WTC11 (cell line): ENCODE measurements around the gene SFMBT1.

ENCODE experiments used
- ELF4 ChIP-seq: sonication (generic); formaldehyde crosslinking; IDR thresholded peaks from 2 replicates; pipeline ENCODE4 v1.8.1; 2022; ENCODE audit warnings: low read depth, mild to moderate bottlenecking, moderate library complexity, missing genetic modification reagents
- FOXJ3 ChIP-seq: sonication (generic); formaldehyde crosslinking; IDR thresholded peaks from 2 replicates; pipeline ENCODE4 v1.9.0; 2021; ENCODE audit warnings: missing genetic modification reagents, mild to moderate bottlenecking, borderline replicate concordance
- GRHL2 ChIP-seq: fragments of 250-450 bp; sonication (Bioruptor Pico); IDR thresholded peaks from 2 replicates; pipeline ENCODE4 v1.8.0; 2022; ENCODE audit warnings: mild to moderate bottlenecking, moderate library complexity; ENCODE audit not compliant: insufficient replicate concordance, severe bottlenecking
- HMGA2 ChIP-seq: fragments of 250-450 bp; sonication (Bioruptor Pico); IDR thresholded peaks from 2 replicates; pipeline ENCODE4 v1.4.0; 2021; ENCODE audit warnings: mild to moderate bottlenecking, moderate library complexity
- SMAD3 ChIP-seq: sonication (generic); formaldehyde crosslinking; IDR thresholded peaks from 2 replicates; pipeline ENCODE4 v1.8.0; 2022; ENCODE audit warnings: missing genetic modification reagents, mild to moderate bottlenecking, borderline replicate concordance
- SP1 ChIP-seq: sonication (generic); formaldehyde crosslinking; conservative IDR thresholded peaks from 2 replicates; pipeline ENCODE4 v1.8.1; 2022; ENCODE audit warnings: missing genetic modification reagents
- TEAD4 ChIP-seq: sonication (generic); formaldehyde crosslinking; IDR thresholded peaks from 2 replicates; pipeline ENCODE4 v1.8.0; 2022; ENCODE audit warnings: mild to moderate bottlenecking, missing genetic modification reagents
- TF ChIP-seq, protein P1 (sequence below): fragments of 200-600 bp; IDR thresholded peaks from 2 replicates; pipeline ENCODE4 v1.8.0; 2022; ENCODE audit warnings: antibody characterized with exemption
- TF ChIP-seq, protein P2 (sequence below): fragments of 250-450 bp; sonication (Bioruptor Pico); IDR thresholded peaks from 2 replicates; pipeline ENCODE4 v2.1.2; 2022; ENCODE audit warnings: mild to moderate bottlenecking, moderate library complexity
- TF ChIP-seq, protein P3 (sequence below): sonication (generic); formaldehyde crosslinking; conservative IDR thresholded peaks from 2 replicates; pipeline ENCODE4 v1.8.1; 2022; ENCODE audit warnings: mild to moderate bottlenecking, missing genetic modification reagents
- TF ChIP-seq, protein P4 (sequence below): sonication (generic); formaldehyde crosslinking; IDR thresholded peaks from 2 replicates; pipeline ENCODE4 v1.8.0; 2022; ENCODE audit warnings: mild to moderate bottlenecking, missing genetic modification reagents
- TF ChIP-seq, protein P5 (sequence below): sonication (generic); formaldehyde crosslinking; IDR thresholded peaks from 2 replicates; pipeline ENCODE4 v1.8.1; 2022; ENCODE audit warnings: low read depth, mild to moderate bottlenecking, moderate library complexity, missing genetic modification reagents, borderline replicate concordance

DNA sequence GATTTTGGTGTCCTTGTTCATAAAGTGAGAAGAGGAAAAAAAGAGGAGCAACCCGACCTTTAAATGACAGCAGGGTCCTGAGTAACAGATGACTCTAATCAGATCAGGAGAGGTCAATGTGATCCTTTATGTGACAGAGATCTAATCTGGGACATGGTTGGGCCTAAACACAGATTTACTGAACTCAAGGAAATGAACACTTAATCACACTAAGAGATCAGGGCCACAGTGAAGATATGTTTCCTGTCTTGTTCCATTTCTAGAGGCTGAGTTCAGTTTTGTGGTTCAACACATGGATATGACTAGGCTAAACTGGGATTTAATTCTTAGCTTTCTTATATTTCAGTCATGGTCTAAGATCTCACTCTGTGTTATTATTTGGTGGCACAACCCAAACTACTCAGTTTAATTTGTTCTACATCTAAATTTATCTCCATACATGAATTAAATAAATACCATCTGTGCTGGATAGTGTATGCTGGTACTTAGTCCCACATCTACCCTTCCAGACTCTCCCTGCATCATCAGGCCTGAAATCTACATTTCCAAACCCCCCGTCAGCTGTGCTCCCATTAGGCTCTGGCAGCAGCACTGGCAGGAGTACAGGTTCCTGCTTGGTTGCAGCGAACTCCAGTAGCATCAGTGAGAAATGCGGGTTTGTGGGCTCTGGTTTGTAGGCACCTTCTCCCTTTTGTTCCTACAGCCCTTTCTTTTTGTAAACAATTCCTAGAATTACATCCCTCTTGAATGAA lies 22.6 kb downstream of the SFMBT1 start:
- TF ChIP-seq ELF4, result no peak
- TF ChIP-seq, protein P1, sequence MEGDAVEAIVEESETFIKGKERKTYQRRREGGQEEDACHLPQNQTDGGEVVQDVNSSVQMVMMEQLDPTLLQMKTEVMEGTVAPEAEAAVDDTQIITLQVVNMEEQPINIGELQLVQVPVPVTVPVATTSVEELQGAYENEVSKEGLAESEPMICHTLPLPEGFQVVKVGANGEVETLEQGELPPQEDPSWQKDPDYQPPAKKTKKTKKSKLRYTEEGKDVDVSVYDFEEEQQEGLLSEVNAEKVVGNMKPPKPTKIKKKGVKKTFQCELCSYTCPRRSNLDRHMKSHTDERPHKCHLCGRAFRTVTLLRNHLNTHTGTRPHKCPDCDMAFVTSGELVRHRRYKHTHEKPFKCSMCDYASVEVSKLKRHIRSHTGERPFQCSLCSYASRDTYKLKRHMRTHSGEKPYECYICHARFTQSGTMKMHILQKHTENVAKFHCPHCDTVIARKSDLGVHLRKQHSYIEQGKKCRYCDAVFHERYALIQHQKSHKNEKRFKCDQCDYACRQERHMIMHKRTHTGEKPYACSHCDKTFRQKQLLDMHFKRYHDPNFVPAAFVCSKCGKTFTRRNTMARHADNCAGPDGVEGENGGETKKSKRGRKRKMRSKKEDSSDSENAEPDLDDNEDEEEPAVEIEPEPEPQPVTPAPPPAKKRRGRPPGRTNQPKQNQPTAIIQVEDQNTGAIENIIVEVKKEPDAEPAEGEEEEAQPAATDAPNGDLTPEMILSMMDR, result no peak
- TF ChIP-seq, protein P2, sequence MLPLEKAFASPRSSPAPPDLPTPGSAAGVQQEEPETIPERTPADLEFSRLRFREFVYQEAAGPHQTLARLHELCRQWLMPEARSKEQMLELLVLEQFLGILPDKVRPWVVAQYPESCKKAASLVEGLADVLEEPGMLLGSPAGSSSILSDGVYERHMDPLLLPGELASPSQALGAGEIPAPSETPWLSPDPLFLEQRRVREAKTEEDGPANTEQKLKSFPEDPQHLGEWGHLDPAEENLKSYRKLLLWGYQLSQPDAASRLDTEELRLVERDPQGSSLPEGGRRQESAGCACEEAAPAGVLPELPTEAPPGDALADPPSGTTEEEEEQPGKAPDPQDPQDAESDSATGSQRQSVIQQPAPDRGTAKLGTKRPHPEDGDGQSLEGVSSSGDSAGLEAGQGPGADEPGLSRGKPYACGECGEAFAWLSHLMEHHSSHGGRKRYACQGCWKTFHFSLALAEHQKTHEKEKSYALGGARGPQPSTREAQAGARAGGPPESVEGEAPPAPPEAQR, result no peak
- TF ChIP-seq, protein P3, sequence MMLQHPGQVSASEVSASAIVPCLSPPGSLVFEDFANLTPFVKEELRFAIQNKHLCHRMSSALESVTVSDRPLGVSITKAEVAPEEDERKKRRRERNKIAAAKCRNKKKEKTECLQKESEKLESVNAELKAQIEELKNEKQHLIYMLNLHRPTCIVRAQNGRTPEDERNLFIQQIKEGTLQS (CRISPR knock-in tag), result no peak
- TF ChIP-seq HMGA2 (CRISPR knock-in tag), result no peak
- TF ChIP-seq, protein P4, sequence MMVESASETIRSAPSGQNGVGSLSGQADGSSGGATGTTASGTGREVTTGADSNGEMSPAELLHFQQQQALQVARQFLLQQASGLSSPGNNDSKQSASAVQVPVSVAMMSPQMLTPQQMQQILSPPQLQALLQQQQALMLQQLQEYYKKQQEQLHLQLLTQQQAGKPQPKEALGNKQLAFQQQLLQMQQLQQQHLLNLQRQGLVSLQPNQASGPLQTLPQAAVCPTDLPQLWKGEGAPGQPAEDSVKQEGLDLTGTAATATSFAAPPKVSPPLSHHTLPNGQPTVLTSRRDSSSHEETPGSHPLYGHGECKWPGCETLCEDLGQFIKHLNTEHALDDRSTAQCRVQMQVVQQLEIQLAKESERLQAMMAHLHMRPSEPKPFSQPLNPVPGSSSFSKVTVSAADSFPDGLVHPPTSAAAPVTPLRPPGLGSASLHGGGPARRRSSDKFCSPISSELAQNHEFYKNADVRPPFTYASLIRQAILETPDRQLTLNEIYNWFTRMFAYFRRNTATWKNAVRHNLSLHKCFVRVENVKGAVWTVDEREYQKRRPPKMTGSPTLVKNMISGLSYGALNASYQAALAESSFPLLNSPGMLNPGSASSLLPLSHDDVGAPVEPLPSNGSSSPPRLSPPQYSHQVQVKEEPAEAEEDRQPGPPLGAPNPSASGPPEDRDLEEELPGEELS (CRISPR knock-in tag), result no peak
- TF ChIP-seq SMAD3, result no peak
- TF ChIP-seq, protein P5, sequence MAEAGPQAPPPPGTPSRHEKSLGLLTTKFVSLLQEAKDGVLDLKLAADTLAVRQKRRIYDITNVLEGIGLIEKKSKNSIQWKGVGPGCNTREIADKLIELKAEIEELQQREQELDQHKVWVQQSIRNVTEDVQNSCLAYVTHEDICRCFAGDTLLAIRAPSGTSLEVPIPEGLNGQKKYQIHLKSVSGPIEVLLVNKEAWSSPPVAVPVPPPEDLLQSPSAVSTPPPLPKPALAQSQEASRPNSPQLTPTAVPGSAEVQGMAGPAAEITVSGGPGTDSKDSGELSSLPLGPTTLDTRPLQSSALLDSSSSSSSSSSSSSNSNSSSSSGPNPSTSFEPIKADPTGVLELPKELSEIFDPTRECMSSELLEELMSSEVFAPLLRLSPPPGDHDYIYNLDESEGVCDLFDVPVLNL (CRISPR knock-in tag), result no peak
- no peak for TF ChIP-seq TEAD4 (CRISPR knock-in tag)
- no peak for TF ChIP-seq SP1
- no peak for TF ChIP-seq GRHL2
- no peak for TF ChIP-seq FOXJ3
